Urothelium cell line (cell line): ENCODE measurements around the gene KCTD5.
"Not testable (repeated sequence)": the region's sequence is repeated elsewhere in the genome, so short reads cannot be mapped to it uniquely, and the experiment has no call there.

ENCODE experiments used
- DNase-seq: peaks from one replicate; pipeline ENCODE4 v3.0.0; 2011; ENCODE audit warnings: low spot score, mixed read lengths
- FAIRE-seq: peaks from 2 replicates; lab custom pipeline; 2011; peaks lifted over from hg19 to GRCh38; lab: Jason Lieb, UNC

KCTD5 gene

DNA sequence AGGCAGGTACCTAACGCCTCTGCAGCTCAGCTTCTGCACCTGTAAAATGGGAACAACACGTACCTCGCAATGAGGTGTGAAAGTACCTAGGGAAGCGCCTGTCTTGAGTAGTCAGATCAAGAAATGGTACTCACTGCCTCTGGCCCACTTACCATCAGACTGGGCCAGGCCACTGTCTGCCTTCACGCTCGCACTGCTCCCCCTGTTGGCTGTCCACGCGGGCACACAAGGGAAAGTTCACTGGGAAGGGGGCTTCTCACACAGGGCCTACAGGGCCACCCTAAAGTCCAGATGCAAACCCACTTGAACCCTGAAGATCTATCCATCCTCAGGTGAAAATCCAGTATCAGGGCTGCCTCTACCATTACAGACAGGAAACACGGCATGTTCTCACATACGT is 11.1 kb upstream of the KCTD5 start:
- not testable (repeated sequence) for FAIRE-seq, DNase-seq

DNA sequence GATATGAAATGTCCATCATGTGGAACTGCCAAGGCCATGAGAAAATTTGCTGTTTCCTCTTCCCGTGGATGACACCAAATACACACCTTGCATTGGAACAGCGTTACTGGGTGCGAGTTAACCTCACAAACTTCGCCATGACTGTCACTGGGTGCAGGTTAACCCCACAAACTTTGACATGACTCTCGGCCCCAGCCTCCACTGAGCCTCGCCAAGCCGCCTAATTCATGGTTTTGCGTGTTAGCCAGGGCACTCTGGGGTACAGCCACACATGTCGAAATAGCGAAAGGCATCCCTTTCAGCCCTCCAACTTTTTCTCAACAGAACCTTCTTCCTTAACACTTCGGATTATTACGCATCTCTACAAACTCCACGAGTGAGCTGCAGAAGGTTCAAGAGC is 10.6 kb upstream of the KCTD5 start:
- no peak for DNase-seq
- no peak for FAIRE-seq

DNA sequence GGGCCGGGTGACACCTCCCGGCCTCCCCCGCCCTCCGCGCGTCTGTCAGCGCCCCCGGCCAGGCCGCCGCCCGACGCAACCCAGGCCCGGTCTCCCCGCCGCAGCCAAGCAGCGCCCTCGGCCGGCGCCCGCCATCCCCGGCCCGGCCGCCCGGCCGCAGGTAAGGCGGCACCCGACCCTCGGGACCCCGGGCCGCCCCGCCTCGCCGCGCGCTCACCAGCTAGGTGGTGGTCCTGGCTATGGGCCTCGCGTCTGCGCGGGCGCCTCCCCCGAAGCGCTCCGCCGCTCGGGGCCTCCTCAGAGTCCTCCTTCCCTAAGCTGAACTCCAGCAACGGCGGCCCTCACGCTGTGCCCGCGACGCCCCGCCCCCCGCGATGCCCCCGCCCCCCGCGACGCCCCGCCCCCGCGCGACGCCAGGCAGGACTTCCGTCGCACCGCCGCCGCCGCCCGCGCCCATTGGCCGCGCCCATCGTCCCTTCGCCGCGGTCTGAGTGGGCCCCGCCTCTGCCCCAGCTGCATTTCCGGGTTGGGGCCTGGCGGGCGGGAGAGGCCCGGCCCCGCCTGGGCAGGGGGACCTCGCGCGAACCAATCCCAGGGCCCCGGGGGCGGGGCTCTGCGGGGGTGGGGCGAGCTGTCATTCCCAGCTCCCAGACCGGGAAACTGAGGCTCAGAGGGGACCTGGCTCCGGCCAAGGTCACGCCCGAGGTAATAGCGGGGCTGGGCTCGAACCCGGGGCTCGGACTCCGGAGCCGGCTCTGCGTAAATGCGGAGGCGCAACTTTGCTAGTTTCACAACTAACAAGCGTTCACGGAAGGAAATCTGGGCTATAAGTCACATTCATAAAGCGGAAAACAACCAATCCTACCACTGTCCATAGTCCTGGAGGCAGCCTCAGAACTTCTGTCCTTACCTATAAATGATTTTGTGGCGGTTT is 9.0 kb upstream of the KCTD5 start:
- DNase-seq, result peak; percentile 98
- FAIRE-seq, result peak; percentile 56

DNA sequence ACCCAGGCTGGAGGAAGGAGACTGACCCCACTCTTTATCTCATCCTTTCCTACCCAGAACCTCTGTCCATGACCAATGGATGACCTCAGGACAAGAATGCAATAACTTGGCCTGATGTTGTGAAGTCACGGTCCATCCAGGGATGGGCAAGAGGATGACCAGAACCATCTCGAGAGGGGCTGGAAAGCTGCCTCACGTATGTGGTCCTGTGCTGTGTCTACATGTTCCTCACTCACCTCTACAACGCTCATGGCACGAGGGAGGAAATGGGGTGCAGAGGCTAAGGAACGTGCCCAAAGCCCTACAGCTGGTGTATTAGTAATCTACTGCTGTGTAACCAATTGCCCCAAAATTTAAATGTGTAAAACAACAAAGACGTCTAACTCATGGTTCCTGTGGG is 7.3 kb upstream of the KCTD5 start:
- no peak for DNase-seq
- no peak for FAIRE-seq

DNA sequence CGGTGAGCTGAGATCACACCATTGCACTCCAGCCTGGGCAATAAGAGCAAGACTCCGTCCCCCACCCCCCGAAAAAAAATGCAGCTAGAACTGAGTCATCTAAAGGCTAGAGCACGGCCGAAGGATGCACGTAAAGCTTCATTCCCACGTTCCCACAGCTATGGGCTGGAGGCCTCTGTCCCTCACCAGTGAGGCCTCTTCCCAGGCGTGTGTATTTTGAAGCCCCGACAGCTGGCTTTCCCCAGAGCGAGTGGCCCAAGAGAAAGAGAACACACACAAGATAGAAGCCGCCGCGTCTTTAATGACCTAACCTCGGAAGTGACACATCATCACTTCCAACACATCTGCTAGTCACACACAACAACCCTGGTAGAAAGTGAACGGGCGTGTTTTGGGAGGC is 6.6 kb upstream of the KCTD5 start:
- DNase-seq (no peak), FAIRE-seq (no peak)

DNA sequence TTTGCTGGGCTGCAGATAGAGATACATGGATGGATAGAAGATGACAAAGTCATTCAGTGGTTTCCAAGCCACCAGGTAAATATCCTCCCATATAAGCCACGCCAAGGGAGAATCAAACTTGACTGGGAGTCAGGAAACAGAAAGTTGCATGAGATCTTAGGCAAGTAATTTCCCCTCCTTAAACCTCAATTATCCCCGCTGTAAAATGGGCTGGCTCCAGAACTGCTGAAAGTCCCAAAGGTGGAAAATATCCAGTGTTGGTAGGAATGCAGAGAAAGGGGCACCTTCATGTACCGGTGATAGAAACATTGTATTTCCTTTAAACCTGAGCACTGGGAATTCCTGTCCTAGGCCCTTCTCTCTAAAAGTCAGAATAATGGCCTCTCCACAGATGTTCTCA is 5.4 kb upstream of the KCTD5 start:
- FAIRE-seq, DNase-seq: not testable (repeated sequence)

DNA sequence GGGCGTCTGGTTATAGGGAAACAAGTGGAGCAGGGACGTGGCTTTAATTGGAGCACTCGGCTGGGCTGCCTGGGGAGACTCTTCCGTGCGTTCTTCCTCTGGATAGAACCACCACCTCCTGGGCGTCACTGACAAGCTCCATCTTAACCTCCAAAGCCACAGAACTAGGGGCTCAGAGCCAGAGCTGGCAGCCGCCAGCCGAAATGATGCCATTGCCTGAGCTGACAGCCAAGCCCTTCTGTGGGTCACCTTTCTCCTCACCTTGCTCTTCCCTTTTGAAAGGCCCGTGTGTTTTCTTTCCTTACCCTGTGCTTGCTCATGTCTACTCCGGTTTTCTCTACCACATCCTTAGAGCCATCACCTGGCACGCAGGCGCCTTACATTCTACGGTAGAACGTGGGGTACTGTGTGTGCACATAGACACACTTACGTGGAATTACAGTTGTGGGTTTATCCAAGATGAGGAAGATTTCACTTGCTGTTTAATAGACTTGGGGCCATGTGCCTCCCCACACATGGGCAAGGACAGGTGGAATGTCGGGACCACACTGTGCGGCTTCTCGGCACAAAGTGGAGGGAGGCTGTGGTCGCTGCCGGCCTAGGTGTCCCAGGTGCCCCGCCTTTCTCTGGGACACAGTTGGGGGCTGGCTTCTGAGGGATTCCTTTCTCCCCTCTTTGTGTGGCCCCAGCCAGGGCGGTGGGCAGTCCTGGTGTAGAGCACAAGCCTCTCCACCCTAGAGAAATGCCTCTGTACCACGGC is 3.9 kb upstream of the KCTD5 start:
- FAIRE-seq, DNase-seq: not testable (repeated sequence)

DNA sequence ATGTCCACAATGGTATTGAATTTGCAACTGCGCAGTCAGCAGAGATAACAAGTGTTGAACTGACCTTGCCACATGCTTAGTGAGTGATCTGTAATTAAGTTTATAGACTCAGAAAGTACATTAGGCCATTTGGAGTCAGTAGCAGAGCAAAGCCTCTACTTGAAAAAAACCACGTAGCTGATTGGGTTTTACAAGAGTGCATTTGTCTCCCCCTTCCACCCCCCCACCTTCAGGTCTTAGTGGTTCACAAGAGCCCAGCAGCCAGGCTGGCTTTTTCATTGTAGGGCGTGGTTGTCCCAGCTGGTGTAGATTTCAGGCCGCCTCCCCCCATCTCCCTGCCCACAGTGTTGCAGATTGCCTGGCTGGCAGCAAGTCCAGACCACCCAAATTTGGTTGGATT is 2.4 kb upstream of the KCTD5 start:
- DNase-seq, FAIRE-seq: not testable (repeated sequence)

DNA sequence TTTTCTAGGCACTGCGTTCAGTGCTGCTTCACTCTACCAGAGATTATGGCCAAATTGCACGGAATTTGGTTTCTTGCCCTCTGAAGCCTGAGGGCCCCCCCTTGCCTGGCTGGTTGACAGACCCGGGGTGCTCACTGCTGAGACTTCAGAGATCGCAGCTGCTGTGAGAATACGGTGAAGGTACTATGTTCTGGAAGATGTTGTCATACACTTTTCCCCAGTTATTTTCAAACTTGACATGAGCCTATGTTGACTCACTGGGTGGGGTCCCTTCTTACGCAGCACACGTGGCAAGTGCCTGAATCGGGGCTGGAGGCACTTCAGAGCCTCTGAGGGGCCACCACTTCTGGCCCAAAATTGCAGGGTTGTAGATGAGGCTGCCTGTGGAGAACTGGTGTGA is 2.0 kb upstream of the KCTD5 start:
- not testable (repeated sequence) for DNase-seq, FAIRE-seq

DNA sequence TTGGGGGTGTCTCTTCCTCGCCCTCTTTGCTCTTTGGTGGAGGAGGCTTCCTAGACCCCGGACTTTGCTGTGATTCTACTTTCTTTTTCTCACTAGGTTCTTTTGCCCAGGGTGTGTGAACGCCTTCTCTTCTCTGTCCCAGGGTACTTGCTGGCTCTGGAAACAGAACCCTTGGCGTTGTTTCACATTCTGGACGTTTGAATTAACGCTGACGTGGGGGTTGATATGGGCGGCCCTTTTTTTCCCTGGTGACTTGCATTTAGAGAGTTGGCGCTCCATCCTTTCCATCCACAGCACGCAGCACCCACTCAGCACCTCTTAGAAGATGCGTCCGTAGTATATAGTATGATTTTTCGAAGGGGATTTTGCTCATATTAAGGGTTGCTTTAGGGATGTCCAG is 718 bp downstream of the KCTD5 start:
- FAIRE-seq, DNase-seq: not testable (repeated sequence)

DNA sequence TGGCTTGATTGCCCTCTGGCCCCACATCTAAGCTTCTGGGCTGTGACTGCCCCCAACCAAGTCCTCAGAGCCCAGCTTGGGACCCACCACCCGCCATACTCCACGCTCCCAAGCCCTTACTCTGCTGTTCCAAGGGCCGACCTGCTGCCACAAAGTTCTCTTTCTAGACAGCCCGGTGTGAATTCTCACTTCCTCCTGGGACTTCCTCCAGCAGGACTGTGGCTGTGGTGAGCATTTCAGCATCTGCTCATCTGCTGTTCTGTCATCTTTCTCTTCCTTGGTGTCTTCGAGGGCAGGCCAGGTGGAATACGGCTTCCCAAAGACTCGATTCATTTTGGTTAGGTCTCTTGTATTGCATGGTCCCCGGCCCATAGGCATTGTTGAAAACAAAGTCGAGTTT is 3.8 kb downstream of the KCTD5 start:
- not testable (repeated sequence) for FAIRE-seq, DNase-seq

DNA sequence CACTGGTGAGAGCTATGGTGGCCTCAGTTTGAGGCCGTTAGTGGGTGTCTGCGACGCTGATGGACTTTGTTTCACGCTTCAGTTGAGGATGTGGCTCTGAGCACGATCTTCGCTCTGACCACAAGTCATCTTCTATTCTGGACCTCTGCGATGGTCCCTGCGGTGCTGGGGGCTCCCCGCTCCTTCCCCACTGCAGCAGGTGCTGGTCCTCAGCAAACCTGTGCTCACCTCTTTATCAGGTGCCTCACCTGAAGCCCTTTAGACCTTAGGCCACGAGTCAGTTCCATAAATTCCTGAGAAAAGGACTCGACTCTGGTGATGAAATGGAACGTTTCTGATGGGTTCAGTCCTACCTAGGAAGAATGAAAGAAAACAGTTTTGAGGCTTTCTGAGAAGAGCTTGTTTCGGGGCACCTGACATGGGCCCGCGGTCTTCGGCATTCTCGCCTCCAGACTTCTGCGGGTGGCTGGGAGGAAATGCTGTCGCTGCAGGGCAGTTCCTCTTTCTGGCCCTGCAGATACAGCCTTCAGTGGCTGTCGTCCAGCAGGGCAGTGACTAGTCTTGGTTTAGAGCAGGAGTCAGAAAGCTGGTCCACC is 4.7 kb downstream of the KCTD5 start:
- FAIRE-seq, result no peak
- DNase-seq, result no peak

DNA sequence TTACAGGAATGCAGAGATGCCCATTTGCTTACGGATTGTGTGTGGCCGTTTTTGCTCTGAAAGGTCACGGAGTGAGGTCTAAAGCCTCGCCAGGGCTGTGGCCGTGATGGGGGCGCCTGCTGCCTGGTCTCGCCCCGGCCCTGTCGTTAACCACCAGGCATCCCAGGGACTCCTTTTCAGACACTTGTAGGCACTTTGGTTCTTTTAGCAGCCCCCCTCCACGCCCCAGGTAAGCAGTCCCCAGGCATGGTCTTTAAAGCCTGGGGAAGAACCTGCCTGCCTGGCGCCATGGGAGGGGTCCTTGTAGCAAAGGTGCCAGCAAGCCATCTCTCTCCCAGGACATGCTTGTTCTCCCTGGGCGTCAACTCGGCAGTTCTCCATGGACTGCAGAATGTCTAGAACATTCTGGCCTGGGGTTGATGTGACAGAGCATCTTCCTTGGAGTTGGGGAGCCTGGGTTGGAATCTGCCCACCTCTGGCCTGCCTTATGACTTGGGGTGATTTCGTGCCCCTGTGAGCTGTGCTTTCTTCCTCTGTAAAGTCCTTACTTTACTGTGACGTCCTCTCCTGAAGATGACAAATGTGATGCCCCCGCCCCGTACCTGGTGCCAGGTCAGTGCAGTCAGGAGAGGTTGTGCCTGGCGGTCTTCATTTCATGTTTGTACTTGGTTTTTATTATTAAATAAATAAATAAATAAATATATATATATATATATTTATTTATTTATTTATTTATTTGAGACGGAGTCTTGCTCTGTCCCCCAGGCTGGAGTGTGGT is 5.4 kb downstream of the KCTD5 start:
- FAIRE-seq (no peak), DNase-seq (no peak)

DNA sequence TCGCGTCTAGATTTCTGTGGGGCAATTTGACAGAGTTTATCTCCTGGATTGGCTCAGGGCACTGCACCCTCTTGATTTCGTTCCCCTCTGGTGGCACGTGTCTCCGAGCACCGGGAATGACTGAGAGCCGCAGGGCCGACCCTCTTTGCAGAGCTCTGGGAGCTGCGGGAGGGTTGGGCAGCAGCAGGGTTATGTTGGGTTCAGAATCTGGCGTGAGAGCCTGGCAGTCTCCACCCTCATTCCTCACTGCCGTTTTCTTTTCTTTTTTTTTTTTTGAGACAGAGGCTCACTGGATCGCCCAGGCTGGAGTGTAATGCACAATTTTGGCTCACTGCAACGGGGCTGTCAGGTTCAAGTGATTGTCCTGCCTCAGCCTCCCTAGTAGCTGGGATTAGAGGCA is 7.1 kb downstream of the KCTD5 start:
- not testable (repeated sequence) for DNase-seq, FAIRE-seq

DNA sequence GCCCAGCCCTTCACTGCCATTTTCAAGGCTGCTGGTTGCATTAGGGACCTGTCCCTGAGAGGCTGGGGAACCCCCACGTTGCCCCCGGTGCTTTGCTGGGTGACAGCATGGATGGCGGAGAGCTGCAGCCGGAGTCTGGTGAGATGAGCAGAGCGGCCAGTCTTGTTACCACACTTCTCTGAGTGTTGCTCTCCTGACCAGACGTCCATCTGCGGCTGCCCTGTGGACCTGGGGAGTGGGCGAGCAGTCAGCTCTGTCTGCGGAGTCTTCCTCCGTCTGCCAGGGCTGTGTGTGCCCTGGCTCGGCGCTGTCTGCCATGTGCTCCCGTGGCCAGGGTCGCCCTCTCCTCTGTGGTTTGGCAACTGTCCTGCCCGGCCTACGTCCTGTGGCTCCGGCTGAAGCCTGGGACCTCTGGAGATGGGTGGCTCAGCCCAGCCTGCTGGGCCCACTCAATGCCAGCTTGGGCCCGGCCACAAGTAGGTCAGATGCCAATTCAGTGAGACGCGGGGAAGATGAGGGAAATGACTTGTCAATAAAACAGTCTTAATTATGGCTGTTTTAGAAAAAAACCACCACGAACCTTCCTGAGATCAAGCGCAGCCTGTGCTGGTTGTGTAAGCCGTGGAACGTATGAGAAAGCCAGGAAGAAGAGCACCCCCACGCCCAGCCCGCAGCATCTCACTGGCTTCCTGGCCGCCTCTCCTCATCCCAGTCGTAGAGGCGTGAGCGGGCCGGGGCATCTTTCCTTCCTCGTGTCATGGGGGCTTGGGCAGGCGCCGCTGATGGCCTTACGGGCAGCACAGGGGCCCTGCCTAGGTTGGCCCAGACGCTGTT is 7.9 kb downstream of the KCTD5 start:
- DNase-seq (no peak), FAIRE-seq (no peak)

DNA sequence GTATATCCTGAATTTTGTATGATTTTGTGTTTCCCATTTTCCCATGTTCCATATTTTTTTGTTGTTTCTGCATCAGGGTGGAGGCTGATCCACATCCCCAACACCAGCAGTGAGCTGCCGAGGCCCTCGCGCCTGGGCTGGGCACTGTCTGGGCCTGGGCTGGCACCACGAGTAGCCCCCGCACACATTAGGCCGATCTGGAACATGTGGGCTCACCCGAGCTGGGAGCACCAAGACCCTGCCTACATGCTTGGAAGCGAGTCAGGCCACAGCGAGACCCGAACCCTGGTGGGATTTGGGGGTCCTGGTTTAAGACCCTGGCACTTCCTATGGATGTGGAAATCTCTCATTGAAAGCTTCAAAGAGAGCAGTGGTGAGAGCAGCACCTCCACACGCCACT is 8.5 kb downstream of the KCTD5 start:
- FAIRE-seq (no peak), DNase-seq (no peak)

DNA sequence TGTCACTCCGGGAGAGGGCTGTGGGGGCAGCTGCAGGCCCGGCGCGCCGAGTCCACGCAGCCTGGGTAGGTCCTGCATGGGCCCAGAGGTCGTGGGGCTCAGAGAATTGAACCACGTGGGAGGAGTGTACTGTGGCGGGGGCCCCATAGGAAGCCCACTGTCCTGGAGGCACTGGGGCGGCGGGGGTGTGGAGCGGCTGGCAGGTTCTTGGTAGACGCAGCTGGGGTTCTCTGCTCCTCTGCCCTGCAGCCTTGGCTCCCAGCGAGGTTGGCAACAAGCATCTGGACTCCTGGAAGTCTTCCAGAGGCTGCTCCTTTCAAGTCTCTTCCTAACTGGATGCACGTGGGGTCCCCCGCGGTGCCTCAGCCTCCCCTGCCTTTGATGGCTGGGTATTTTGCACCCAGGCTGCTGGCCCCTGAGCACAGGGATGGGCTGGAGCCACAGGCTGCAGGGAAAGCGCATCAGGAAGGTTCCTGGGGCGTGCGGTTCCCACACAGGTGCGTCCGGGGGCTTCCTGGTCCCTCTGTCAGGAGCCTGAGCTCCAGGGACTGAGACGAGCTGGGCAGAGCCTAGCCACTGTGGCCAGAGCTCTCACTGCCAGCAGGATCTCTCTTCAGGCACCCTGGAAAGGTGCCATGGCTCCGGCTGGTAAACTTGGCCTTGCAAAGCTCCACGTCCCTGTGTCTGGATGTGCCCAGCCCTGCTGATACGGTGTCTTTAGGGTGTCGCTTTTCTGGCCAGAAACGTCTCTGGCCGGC is 9.3 kb downstream of the KCTD5 start:
- no peak for FAIRE-seq
- no peak for DNase-seq

DNA sequence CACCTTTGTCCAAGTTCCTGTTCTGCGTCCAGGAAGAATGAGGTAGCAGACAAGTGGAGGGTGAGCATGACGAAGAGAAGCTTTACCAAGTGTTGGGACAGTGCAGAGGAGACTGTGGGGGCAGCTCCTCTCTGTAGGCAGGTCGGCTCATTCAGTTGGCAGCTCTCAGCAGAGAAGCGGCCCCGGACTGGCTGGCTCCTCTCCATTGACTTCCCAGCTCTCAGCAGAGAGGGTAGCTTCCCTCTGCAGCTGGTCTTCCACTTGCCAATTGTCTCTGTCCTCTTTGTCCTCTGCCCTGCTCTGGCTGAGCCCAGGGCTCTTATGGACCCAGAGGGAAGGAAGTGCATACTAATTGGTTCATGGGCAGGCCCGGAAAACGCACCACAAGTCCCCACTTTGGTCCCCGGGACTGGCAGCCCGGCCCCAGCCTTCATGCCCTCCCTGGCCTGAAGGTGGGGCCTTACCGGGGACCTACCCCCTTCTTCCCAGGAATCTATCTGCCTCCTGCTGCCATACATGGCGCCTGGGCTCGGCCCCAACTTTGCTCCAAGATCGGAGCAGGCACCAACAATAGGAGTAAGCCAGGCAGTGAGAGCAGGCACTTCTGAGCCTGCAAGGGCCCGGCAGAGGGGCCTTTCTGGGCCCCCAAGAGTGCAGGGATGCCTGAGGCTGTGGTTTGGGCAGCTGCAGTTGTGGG is 10.1 kb downstream of the KCTD5 start:
- DNase-seq (no peak), FAIRE-seq (no peak)
